Ishikawa (cell line): ENCODE measurements around the gene HS3ST2.

Source experiments
- CEBPB ChIP-seq: IDR thresholded peaks from 2 replicates; pipeline ENCODE4 v1.6.1; 2012
- FOXM1 ChIP-seq: IDR thresholded peaks from 2 replicates; pipeline ENCODE4 v1.6.1; 2012; ENCODE audit warnings: low read depth, borderline replicate concordance
- NFIC ChIP-seq: IDR thresholded peaks from 2 replicates; pipeline ENCODE4 v1.6.1; 2012
- RAD21 ChIP-seq: IDR thresholded peaks from 2 replicates; pipeline ENCODE4 v1.6.1; 2012; ENCODE audit warnings: low read depth
- TAF1 ChIP-seq: IDR thresholded peaks from 2 replicates; pipeline ENCODE4 v1.6.1; 2012; ENCODE audit warnings: low read depth, mild to moderate bottlenecking
- TCF12 ChIP-seq: IDR thresholded peaks from 2 replicates; pipeline ENCODE4 v1.6.1; 2012; ENCODE audit warnings: low read depth
- TEAD4 ChIP-seq: IDR thresholded peaks from 2 replicates; pipeline ENCODE4 v1.6.1; 2012
- YY1 ChIP-seq: IDR thresholded peaks from 2 replicates; pipeline ENCODE4 v1.6.1; 2012; ENCODE audit warnings: low read depth
- TF ChIP-seq, protein P1 (sequence below): IDR thresholded peaks from 2 replicates; pipeline ENCODE4 v1.6.1; 2012
- TF ChIP-seq, protein P2 (sequence below): IDR thresholded peaks from 2 replicates; pipeline ENCODE4 v1.6.1; 2012

DNA sequence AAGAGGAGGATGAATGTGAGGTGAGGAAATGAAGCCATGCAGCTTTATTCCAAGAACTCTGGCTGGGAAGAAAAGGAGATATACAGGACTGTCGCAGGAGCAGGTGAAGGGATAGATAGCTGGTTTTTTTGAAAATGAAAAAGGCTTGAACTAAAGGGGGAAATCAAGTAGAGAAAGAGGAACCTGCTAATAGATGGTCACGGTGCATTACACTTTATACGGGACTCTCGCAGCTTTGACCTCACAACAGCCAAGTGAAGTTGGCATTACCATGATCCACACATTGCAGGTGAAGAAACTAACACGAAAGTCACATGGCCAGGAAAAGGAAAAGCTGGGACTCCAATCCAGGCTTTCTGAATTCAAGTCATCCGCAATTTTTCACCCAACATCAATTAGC, 86.9 kb downstream of the HS3ST2 start:
- TF ChIP-seq FOXM1 = no peak
- TF ChIP-seq, protein P1, sequence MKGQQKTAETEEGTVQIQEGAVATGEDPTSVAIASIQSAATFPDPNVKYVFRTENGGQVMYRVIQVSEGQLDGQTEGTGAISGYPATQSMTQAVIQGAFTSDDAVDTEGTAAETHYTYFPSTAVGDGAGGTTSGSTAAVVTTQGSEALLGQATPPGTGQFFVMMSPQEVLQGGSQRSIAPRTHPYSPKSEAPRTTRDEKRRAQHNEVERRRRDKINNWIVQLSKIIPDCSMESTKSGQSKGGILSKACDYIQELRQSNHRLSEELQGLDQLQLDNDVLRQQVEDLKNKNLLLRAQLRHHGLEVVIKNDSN = no peak
- TF ChIP-seq, protein P2, sequence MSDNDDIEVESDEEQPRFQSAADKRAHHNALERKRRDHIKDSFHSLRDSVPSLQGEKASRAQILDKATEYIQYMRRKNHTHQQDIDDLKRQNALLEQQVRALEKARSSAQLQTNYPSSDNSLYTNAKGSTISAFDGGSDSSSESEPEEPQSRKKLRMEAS = no peak
- no peak for TF ChIP-seq NFIC
- no peak for TF ChIP-seq TCF12
- no peak for TF ChIP-seq CEBPB
- no peak for TF ChIP-seq TEAD4
- no peak for TF ChIP-seq TAF1
- TF ChIP-seq RAD21 = no peak
- TF ChIP-seq YY1 = no peak
